Panc1 (cell line): ENCODE results near the gene CCDC141. TPM values are rescaled to one million over a fixed set of nuclear protein-coding genes. Genes with fewer than 3 reads are reported as not detected.
"Not testable (repeated sequence)": the region's sequence is repeated elsewhere in the genome, so short reads cannot be mapped to it uniquely, and the experiment has no call there.

ENCODE experiments used
- ATAC-seq: fragments of 200-7000 bp; cut with Tn5 transposase; 2 replicates; pipeline ENCODE4 v1.9.1; 2020; ENCODE audit warnings: mild to moderate bottlenecking, moderate library complexity
- BruUV-seq: library from RNA; stranded (reverse); fragments of 400-500 nt; replicated peaks from 2 replicates; lab custom pipeline; 2021; lab: Mats Ljungman, UMichigan
- CTCF ChIA-PET: fragments of 300-600 bp; sonication (Branson Sonifier 250); formaldehyde crosslinking; loops from one replicate; lab custom pipeline; 2022; ENCODE audit warnings: antibody characterized with exemption; lab: Charles Lee
- POLR2A ChIA-PET: fragments of 300-600 bp; sonication (Branson Sonifier 250); formaldehyde crosslinking; loops from one replicate; lab custom pipeline; 2022; ENCODE audit warnings: antibody characterized with exemption; lab: Charles Lee
- DNase-seq: peaks from one replicate; pipeline ENCODE4 v3.0.0-alpha.2; 2010; ENCODE audit warnings: low read depth, low spot score
- H3K27ac ChIP-seq: 2 replicates; pipeline ENCODE4 v1.5.1; 2011; ENCODE audit warnings: mild to moderate bottlenecking, low read length, inconsistent platforms
- H3K27me3 ChIP-seq: fragments of 200-500 bp; sonication (Bioruptor generic); 2 replicates; pipeline ENCODE4 v1.6.0; 2014; ENCODE audit warnings: low read length, inconsistent platforms; ENCODE audit not compliant: control insufficient read depth, insufficient read depth
- H3K36me3 ChIP-seq: fragments of 200-500 bp; sonication (Bioruptor generic); 2 replicates; pipeline ENCODE4 v1.5.1; 2014; ENCODE audit warnings: inconsistent platforms, mild to moderate bottlenecking, low read length, moderate library complexity; ENCODE audit not compliant: control insufficient read depth, insufficient read depth
- H3K4me1 ChIP-seq: 2 replicates; pipeline ENCODE4 v1.5.1; 2011; ENCODE audit warnings: inconsistent platforms, mild to moderate bottlenecking, low read length, moderate library complexity; ENCODE audit not compliant: control insufficient read depth, insufficient read depth
- H3K4me3 ChIP-seq, 2 experiments: 2 replicates each; pipeline ENCODE4 v1.5.1; 2011 to 2012; ENCODE audit warnings: low read depth in 2 of 2, low read length in 2 of 2, mild to moderate bottlenecking in 2 of 2, inconsistent platforms in 1 of 2, moderate library complexity in 1 of 2
- H3K9me3 ChIP-seq: fragments of 200-500 bp; sonication (Bioruptor generic); 2 replicates; pipeline ENCODE4 v1.5.1; 2014; ENCODE audit warnings: low read depth, mild to moderate bottlenecking, inconsistent platforms, low read length, moderate library complexity; ENCODE audit not compliant: control insufficient read depth, insufficient read depth
- POLR2AphosphoS5 ChIP-seq: IDR thresholded peaks from 2 replicates; pipeline ENCODE4 v1.6.1; 2012; ENCODE audit warnings: mild to moderate bottlenecking, low read depth, low read length, moderate library complexity
- SIN3A ChIP-seq: IDR thresholded peaks from 2 replicates; pipeline ENCODE4 v1.6.1; 2012; ENCODE audit warnings: low read depth, mild to moderate bottlenecking, low read length, moderate library complexity, borderline replicate concordance; ENCODE audit not compliant: insufficient read depth
- TCF7L2 ChIP-seq: IDR thresholded peaks from 2 replicates; pipeline ENCODE4 v1.6.1; 2011; ENCODE audit warnings: mild to moderate bottlenecking, low read depth, low read length, inconsistent platforms
- in situ Hi-C: cut with HindIII; loops from 2 replicates; pipeline ENCODE4 v1.10.0; 2016; ENCODE audit warnings: low sequenced_read_pairs, low pct_unique_long_range_greater_than_20kb
- intact Hi-C: fragments of 100-400 bp; cut with micrococcal nuclease; formaldehyde crosslinking; loops from one replicate; pipeline ENCODE4 v1.10.0; 2022; ENCODE audit not compliant: unreplicated experiment
- total RNA-seq: library from RNA; stranded (reverse); gene quantifications from one replicate; pipeline ENCODE4 v1.2.1, GENCODE V29; 2021; ENCODE audit not compliant: unreplicated experiment
- TF ChIP-seq, protein P1 (sequence below), 2 experiments: IDR thresholded peaks; 2 replicates each; pipeline ENCODE4 v1.6.1; 2011 to 2012; ENCODE audit warnings: low read depth in 2 of 2, control low read depth in 1 of 2, low read length in 1 of 2, mild to moderate bottlenecking in 1 of 2, moderate library complexity in 1 of 2; ENCODE audit not compliant: insufficient read depth in 1 of 2
- TF ChIP-seq, protein P2 (sequence below): fragments of 450-650 bp; IDR thresholded peaks from 2 replicates; pipeline ENCODE4 v1.5.1; 2017; ENCODE audit warnings: mild to moderate bottlenecking

Gene CCDC141
- total RNA-seq, 1 experiment from 2014 or later: 0.10 TPM

DNA sequence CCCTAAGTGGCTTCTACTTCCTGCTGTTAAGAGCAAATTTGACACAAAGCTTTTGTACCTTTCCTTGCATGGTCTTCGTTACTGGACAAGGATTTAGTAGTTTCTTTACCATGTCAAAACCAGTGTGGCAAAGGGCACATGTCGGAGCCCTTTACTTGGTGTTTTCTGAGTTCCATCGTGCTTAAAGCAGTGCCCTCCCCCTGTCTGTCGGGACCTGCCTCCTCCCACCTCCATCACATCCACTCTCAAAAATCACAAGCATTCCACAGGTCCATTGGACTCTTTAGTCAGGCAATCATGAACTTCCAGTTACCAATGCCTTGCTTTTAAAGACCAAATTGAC lies 763 bp downstream of the CCDC141 start:
- Histone ChIP-seq H3K4me1 (no peaks in the 10 kb centered on the region), H3K27ac (no peak overlapping the region), H3K4me3 (no peak overlapping the region), H3K27me3 (no peaks in the 10 kb centered on the region), H3K36me3 (no peaks in the 10 kb centered on the region), H3K9me3 (no peaks in the 10 kb centered on the region)
- DNase-seq (no peak), ATAC-seq (no peak)
- TF ChIP-seq, protein P1, sequence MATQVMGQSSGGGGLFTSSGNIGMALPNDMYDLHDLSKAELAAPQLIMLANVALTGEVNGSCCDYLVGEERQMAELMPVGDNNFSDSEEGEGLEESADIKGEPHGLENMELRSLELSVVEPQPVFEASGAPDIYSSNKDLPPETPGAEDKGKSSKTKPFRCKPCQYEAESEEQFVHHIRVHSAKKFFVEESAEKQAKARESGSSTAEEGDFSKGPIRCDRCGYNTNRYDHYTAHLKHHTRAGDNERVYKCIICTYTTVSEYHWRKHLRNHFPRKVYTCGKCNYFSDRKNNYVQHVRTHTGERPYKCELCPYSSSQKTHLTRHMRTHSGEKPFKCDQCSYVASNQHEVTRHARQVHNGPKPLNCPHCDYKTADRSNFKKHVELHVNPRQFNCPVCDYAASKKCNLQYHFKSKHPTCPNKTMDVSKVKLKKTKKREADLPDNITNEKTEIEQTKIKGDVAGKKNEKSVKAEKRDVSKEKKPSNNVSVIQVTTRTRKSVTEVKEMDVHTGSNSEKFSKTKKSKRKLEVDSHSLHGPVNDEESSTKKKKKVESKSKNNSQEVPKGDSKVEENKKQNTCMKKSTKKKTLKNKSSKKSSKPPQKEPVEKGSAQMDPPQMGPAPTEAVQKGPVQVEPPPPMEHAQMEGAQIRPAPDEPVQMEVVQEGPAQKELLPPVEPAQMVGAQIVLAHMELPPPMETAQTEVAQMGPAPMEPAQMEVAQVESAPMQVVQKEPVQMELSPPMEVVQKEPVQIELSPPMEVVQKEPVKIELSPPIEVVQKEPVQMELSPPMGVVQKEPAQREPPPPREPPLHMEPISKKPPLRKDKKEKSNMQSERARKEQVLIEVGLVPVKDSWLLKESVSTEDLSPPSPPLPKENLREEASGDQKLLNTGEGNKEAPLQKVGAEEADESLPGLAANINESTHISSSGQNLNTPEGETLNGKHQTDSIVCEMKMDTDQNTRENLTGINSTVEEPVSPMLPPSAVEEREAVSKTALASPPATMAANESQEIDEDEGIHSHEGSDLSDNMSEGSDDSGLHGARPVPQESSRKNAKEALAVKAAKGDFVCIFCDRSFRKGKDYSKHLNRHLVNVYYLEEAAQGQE (IDR thresholded peaks at IDR 0.05; ENCODE audit: insufficient read depth in 1 of 2, low read depth in 2 of 2, low read length in 1 of 2): no peak
- TF ChIP-seq POLR2AphosphoS5 (no peak), TCF7L2 (no peak), SIN3A (no peak)
- TF ChIP-seq, protein P2, sequence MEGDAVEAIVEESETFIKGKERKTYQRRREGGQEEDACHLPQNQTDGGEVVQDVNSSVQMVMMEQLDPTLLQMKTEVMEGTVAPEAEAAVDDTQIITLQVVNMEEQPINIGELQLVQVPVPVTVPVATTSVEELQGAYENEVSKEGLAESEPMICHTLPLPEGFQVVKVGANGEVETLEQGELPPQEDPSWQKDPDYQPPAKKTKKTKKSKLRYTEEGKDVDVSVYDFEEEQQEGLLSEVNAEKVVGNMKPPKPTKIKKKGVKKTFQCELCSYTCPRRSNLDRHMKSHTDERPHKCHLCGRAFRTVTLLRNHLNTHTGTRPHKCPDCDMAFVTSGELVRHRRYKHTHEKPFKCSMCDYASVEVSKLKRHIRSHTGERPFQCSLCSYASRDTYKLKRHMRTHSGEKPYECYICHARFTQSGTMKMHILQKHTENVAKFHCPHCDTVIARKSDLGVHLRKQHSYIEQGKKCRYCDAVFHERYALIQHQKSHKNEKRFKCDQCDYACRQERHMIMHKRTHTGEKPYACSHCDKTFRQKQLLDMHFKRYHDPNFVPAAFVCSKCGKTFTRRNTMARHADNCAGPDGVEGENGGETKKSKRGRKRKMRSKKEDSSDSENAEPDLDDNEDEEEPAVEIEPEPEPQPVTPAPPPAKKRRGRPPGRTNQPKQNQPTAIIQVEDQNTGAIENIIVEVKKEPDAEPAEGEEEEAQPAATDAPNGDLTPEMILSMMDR: no peak
- intact Hi-C loops: no loop called here
- in situ Hi-C loops: no loop called here
- CTCF ChIA-PET: no interaction called here
- POLR2A ChIA-PET: no interaction called here
- BruUV-seq: no TSS peak

DNA sequence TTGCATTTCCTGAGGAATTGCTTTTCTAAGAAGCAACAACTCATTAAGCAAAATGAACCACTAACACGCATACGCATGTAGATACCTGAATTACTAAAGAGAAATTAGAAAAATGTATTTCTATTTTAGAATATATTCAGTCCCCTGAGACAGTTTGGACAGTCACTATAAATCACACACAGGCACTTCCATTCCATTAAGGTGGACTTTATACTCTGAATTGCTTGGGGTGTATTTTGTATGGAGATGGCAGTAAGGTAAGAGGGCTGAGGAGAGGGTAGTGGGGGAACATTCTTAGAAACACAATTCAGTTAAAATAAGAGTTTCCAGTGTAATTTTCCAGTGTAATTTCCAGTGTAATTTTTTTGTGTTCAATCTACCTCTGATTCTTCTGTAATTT lies 1.8 kb downstream of the CCDC141 start:
- no peaks in the 10 kb centered on the region for H3K27me3 ChIP-seq
- H3K27ac ChIP-seq: no peak overlapping the region

GRCh38 chr2:179045602-179046001 lies 4.3 kb downstream of the CCDC141 start:
- ATAC-seq, H3K4me3 ChIP-seq, H3K4me1 ChIP-seq, POLR2A ChIA-PET, H3K27me3 ChIP-seq, intact Hi-C loops, H3K27ac ChIP-seq, H3K36me3 ChIP-seq, H3K9me3 ChIP-seq, BruUV-seq, CTCF ChIA-PET, DNase-seq, in situ Hi-C loops: not testable (repeated sequence)

More for the DNA sequence above, 1.8 kb downstream of the CCDC141 start:
- ChIA-PET CTCF (no interaction called here), POLR2A (no interaction called here)
- Histone ChIP-seq H3K4me1 (no peaks in the 10 kb centered on the region), H3K36me3 (no peaks in the 10 kb centered on the region), H3K9me3 (no peaks in the 10 kb centered on the region), H3K4me3 (no peak overlapping the region)
- TF ChIP-seq, protein P2: no peak
- TF ChIP-seq SIN3A (no peak), TCF7L2 (no peak), POLR2AphosphoS5 (no peak)
- TF ChIP-seq, protein P1 (IDR thresholded peaks at IDR 0.05; ENCODE audit: insufficient read depth in 1 of 2, low read depth in 2 of 2, low read length in 1 of 2): no peak
- in situ Hi-C loops: no loop called here
- ATAC-seq (no peak), DNase-seq (no peak)
- BruUV-seq: no TSS peak
- intact Hi-C loops: no loop called here
